Right kidney (tissue), 1 donor: ENCODE data around the gene HAUS6.
A peak's percentile ranks its signal among the peaks of the same experiment; 100 is the strongest.
"Not testable (repeated sequence)": the region's sequence is repeated elsewhere in the genome, so short reads cannot be mapped to it uniquely, and the experiment has no call there.

Source experiments
- DNase-seq: peaks from one replicate; pipeline ENCODE4 v3.0.0-alpha.2; 2016

Gene HAUS6

DNA sequence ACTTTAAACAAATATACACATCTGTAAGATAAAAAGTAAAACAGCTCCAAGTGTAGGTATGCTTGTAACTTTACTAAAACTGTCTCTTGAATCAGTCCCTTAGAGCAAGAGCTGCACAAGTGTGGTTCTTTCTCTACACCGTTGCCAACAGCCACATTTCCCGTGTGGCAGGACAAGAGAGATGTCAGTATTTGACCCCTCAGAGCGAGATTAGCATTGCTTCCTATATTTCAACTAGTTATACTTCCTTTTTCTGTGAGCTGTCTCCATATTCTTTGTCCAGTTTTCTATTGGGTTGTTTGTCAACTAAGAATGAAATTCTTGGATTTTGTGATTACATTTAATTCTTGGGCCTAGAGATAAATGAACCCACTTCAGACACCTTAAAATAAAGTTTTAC is 16.5 kb upstream of the HAUS6 start:
- no peak for DNase-seq

DNA sequence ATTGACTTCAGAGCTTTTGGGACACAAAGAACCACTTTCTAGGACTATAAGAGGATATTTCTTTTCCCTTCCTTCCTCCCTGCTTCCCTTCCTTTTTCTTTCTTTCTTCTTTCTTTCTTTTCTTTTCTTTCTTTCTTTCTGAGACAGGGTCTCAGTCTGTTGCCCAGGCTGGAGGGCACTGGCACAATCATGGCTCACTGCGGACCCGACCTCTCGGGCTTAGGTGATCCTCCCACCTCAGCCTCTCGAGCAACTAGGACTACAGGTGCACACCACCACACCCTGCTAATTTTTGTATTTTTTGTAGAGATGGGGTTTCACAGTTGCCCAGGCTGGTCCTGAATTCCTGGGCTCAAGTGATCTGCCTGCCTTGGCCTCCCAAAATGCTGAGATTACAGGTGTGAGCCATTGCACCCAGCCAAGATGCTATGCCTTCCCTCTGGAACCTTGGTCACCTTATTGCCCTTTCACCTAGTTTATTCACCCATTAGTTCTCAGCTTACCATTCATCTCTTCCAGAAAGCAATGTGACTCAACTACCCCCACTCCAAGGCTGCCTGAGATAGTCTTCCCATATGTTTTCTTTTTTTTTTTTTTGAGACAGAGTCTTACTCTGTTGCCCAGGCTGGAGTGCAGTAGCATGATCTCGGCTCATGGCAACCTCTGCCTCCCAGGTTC is 14.5 kb upstream of the HAUS6 start:
- no peak for DNase-seq

DNA sequence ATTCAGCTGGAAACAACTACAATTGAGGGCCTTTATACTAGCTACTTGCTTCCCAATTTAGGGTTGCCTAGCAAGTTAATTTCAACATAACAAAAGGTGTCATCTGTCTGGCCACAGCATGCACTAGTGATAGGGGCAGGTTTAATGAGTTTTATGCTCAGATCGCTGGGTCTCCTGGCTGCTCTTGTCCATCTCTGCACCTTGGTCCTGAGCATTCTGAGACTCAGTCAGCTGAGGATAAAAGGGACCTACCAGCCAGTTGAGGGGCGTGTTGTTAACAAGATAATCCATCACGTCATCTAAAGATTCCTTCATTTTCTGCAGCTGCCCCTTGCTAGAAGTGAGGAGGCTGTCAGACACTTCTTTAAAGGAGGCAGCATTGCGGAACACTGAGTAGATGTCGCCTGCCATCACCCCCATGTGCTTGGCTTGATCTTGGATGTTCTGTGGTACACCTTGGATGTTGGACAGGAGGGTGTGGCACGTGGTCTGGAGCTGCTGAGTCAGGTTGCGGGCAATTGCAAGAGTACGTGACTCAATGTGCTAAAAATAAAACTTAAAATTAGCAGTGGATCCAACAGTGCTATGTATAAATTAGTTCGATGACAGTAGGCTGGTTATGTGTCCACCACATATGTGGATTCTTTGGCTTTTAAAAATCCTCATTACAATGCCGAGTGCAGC is 13.5 kb upstream of the HAUS6 start:
- no peak for DNase-seq

DNA sequence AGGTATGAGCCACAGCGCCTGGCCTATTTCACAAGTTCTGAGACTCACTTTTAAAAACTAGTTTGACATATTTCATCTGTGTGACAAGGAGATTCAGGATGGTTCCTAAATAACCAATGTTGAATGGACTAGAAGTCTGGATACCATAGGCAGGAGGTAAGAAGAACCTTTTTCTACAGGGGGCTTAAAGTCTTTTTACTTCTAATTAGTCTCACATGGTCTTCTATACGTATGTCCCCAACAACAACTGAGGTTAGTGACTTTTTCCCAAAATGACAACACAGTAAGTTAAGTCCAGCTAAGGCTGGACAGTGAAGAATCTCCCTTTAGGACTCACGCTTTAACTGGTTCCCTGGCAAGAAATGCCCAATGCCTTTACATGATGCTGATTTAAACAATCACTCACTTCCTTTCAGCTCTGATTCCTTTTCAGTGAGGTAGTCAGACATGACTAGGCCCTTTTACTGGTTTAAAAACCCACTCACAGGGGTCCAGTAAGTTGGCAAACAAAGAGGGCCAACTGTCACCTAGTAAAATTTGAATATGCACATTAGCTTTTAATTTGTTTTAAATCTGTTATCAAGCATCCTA is 12.1 kb upstream of the HAUS6 start:
- DNase-seq, result no peak

DNA sequence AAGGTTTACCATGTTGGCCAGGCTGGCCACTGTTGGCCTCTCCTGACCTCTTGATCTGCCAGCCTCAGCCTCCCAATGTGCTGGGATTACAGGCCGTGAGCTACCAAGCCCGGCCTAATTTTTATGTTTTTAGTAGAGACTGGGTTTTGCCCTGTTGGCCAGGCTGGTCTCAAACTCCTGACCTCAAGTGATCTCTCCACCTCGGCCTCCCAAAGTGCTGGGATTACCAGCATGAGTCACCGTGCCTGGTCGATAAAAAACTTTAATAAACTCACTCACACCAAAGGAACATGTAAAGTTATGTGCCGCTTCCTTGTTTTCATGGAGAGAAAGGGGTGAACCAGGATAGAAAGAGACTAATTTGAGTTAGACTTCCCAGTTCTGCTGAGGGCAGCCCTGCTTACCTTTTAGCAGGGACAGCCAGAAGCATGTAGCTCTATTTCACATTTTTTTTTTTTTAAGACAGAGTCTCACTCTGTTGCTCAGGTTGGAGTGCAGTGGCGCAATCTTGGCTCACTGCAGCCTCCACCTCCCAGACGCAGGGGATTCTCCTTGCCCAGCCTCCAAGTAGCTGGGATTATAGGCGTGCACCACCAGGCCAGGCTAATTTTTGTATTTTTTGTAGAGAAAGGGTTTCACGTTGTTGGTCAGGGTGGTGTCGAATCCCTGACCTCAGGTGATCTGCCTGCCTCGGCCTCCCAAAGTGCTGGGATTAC is 11.4 kb upstream of the HAUS6 start:
- no peak for DNase-seq

DNA sequence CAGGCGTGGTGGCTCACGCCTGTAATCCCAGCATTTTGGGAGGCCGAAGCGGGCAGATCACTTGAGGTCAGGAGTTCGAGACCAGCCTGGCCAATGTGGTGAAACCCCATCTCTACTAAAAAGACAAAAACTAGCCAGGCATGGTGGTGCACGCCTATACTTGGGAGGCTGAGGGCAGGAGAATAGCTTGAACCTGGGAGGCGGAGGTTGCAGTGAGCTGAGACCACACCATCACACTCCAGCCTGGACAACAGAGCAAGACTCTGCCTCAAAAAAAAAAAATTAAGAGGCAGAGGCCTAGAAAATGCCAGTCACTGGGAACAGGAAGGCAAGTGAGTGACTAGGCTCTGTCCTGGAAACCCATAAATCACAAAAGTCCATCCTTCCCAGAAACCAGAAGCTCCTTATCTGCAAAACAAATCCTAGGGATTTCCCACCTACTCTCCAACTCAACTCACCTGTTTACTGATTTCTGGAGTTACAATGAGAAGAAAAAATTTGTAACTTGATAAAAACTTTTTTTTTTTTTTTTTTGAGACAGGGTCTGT is 10.4 kb upstream of the HAUS6 start:
- not testable (repeated sequence) for DNase-seq

DNA sequence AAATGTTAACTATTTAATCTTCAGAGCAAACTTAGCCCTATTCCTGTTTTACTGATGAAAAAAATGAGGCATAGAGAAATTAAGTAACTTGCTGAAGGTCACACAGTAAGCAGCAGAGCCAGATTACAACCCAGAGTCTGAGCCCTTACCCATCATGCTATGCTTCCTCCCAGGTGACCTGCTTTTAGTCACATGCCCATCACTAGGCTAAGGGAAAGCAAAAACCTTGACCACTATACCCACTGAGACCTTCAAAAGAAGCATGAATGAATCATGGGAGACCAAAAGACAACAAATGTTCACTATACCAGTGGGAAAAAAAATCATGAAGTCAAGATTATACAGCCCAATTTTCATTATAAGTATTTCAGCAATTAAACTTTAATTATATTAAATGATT is 5.3 kb upstream of the HAUS6 start:
- no peak for DNase-seq

DNA sequence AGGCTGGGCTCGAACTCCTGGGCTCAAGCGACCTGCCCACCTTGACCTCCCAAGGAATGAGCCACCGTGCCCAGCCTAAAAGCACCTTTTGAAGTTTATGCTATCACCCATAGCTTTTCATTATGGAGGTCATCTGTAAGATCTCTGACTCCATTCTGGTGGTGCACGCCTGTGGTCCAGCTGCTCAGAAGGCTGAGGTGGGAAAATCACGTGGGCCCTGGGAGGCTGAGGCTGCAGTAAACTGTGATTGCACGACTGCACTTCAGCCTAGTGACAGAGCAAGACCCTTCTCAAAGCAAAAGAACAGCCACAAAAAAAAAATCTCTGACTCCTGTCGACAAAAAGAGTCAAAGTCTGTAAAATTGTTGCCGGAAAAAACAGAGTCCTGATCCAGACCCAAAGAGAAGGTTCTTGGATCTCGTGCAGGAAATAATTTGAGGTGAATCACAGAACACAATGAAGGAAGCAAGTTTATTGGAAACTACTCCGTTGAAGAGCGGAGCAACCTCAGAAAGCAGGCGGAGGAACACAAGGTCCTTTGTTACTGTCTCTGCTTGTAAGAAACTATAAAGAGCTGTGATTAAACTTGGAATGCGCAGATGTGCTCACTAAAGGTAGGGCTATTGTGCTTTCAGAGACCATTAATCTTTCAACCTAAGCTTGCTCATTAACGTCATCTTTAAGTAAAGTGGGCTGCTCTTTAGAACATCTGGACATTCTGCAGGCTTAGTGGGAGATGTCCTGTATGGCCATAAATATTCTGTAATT is 2.0 kb upstream of the HAUS6 start:
- DNase-seq, result peak; percentile 50

DNA sequence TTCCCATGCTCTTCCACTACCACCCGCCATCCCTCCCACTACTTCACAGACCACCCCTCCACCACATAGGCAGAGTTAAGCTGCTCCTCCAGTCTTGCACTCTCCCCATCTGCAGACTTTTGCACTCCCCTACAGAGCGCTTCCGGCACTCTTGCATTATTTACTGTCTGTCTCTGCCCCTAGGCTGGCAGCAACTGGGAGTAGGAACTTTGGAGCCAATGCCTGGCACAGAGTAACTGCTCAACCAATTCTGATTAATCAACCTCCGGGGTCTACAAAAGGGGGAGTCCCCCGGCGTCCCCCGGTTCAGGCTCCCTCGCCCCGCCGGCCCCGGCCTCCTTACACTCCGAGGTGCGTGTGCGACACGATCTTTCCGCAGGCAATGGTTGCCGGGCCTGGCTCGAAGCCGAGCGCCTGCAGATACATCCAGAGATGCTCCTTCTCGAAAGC is 498 bp downstream of the HAUS6 start:
- DNase-seq, result no peak

DNA sequence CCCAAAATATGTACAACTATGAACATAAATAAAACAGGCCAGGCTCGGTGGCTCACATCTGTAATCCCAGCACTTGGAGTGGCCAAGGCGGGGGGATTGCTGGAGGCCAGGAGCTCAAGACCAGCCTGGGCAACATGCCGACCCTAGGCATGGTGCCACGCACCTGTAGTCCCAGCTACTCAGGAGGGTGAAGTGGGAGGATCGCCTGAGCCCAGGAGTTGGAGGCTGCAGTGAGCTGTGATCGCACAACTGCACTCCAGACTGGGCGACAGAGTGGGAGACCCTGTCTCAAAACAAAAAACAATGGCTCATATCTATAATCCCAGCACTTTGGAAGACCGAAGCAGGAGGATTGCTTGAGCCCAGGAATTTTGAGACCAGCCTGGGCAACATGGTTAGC is 1.5 kb downstream of the HAUS6 start:
- DNase-seq, result no peak

DNA sequence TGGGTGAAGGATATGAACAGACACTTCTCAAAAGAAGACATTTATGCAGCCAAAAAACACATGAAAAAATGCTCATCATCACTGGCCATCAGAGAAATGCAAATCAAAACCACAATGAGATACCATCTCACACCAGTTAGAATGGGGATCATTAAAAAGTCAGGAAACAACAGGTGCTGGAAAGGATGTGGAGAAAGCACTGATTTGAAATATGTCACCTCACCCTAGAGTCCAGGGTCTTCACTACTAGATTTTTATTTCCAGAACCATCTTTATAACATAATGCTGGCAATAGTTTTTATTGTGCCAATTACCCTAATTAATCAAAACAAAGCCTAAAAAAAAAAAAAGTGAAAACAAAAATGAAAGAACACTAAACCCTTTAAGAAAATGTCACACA is 5.3 kb downstream of the HAUS6 start:
- not testable (repeated sequence) for DNase-seq

DNA sequence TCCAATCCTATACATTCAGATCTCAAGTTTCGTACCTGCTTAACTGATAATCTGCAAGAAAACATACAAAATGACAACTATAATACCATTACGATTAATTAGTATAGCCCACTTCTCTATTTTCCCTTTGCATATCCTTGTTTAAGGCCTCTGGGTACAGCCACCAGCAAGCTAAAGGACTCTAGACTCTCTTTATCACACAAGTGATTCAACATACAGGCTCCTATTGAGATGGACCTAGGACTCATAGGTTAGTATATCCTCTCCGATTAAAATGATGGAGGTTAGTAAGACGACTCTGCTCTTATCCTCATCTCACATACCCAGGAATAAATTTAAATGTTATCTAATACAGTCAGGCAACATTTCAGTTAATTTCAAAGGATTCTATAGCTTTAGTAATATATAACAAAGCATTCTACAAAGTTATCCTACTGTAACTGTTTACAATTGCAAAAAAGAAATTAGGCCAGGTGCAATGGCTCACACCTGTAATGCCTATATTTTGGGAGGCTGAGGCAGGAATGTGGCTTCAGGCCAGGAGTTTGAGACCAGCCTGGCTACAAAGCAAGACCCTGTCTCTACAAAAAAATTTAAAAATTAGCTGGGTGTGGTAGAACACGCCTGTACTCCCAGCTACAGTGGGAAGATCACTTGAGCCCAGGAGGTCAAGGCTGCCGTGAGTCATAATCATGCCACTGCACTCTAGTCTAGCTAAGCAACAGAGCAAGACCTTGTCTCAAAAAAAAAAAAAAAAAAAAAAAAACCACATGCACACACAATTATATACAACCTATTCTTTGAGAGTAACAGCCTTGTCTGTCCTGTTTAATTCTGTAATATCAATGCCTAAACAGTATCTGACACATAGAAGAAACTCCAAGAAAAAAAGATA is 15.4 kb downstream of the HAUS6 start:
- no peak for DNase-seq

DNA sequence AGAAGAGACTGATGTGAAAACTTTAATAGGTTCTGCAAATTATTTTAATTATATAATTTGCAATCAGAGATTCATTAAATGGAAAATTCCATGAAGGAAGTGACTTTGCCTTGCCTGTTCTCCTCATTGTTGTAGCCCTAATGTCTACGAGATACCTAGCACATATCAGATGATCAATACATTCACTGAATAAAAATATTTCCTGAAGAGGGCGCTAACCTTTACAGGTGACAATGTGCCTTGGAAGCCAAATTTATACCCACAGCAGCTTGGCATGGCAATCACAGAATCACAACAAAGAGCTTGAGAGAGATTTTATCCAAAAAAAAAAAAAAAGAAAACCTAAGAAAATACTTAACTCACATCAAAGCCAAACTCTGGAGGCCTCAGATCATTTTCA is 17.4 kb downstream of the HAUS6 start:
- no peak for DNase-seq

DNA sequence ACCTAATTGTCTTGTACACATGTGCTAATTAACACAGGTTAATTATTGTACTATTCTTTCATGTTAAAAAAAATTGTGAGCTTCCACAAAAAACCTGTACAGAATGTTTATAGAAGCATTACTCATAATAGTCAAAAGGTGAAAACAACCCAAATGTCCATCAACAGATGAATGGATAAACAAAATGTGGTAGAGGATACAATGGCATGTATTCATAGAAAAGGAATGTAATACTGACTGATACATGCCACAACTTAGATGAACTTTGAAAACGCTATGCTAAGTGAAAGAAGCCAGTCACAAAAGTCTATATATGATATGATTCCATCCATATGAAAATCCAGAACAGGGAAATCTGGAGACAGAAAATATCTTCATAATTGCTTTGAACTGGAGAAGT is 27.9 kb downstream of the HAUS6 start:
- no peak for DNase-seq

DNA sequence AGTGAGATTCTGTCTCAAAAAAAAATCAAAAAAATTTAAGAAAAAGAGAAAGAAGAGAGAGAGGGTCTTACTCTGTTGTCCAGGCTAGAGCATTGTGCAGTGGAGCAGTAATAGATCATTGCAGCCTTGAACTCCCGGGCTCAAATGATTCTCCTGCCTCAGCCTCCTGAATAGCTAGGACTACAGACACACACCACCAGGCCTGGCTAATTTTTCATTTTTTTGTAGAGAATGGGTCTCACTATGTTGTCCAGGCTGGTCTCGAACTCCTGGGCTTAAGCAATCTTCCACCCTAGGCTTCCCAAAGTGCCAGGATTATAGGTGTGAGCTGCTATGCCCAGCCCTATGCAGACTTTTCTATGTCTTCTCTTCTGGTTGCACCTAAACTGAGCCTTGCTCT is 28.5 kb downstream of the HAUS6 start:
- no peak for DNase-seq

DNA sequence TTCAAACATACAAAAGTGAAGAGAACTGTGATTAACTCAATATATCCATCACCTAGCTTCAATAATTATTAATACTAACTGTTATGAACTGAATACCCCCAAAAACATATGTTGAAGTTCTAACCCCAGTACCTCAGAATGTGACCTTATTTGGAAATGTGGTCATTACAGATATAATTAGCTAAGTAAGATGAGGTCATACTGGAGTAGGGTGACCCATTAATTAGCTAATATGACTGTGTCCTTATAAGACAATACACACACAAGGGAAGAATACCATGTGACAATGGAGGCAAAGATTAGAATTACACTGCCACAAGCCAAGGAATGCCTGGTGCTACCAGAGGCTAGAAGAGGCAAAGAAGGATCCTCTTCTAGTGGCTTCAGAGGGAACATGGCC is 45.7 kb downstream of the HAUS6 start:
- no peak for DNase-seq

DNA sequence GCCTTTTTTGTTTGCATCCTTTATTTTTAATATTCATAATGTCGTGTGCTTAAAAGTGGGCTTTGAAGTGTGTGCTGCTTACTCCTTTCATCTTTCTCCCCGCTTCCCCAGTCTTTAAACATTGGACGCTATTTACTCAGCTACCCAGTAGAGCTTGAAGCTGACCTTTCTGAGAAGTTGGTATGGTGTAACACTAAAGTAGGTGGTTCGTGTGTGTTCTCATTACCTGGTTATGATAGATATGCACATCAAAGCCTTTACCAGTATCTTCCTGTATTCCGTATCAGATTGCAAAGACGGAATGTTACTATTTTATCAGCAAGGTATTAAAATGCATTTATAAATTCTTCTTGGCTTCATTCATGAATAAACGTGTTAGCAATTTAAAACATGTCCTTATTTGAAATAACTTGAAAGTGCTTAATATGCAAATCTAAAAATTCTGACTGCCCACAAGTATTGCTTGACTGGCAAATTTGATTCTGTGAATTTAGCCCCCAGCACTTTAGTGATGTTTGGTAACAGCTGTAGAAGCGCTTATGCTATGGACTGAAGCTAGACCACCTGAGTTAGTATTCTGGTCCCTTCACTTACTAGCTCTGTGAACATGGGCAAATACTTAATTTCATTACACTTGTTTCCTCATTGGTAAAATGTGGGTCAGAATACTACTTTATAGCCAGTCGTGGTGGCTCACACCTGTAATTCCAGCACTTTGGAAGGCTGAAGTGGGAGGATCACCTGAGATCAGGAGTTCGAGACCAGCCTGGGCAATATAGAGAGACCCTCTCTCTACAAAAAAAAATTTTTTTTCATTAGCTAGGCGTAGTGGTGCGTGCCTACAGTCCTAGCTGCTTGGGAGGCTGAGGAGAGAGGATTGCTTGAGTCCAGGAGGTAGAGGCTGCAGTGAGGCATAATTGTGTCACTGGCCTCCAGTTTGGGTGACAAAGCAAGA is 51.8 kb downstream of the HAUS6 start:
- no peak for DNase-seq

DNA sequence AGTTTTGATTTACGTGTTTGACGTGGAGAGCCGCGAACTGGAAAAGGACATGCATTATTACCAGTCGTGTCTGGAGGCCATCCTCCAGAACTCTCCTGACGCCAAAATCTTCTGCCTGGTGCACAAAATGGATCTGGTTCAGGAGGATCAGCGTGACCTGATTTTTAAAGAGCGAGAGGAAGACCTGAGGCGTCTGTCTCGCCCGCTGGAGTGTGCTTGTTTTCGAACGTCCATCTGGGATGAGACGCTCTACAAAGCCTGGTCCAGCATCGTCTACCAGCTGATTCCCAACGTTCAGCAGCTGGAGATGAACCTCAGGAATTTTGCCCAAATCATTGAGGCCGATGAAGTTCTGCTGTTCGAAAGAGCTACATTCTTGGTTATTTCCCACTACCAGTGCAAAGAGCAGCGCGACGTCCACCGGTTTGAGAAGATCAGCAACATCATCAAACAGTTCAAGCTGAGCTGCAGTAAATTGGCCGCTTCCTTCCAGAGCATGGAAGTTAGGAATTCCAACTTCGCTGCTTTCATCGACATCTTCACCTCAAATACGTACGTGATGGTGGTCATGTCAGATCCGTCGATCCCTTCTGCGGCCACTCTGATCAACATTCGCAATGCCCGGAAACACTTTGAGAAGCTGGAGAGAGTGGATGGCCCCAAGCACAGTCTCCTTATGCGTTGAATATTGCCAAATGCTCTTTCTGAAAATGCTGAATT is 52.6 kb downstream of the HAUS6 start:
- peak; percentile 61 for DNase-seq
